GM12892 (cell line): ENCODE data around the gene ANO1.

ENCODE experiments used
- POLR2A ChIP-seq: IDR thresholded peaks from 2 replicates; pipeline ENCODE4 v1.6.1; 2011; ENCODE audit warnings: low read depth, low read length, control low read depth
- TAF1 ChIP-seq: IDR thresholded peaks from 2 replicates; pipeline ENCODE4 v1.6.1; 2011; ENCODE audit warnings: low read depth, mild to moderate bottlenecking, control low read depth, low read length, borderline replicate concordance

DNA sequence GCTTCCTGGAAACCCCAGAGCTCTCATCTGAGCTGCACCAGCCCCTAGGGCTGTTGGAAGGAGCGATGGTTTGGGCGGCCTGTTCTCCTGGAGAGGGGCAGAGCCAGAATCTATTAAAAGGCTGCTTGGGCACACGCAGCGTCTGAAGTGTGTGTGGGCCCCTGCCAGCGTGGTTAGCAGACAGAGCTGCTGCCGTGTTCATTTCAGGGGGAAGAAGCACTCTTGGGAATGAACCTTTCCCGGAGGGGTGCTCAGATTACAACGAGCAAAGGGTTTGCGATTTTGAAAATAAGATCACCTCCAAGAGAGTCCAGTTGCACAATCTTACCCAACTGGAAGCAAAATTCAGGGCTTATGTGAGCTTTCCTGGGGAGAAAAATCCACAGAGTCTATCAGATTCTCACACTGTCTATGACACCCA lies 12.9 kb downstream of the ANO1 start:
- TF ChIP-seq POLR2A (no peak), TAF1 (no peak)
